HEK293T (cell line): ENCODE measurements around the gene PSEN1.

Source experiments
- ARNT ChIP-seq: fragments of 450-650 bp; IDR thresholded peaks from 2 replicates; pipeline ENCODE4 v1.6.1; 2017; ENCODE audit warnings: mild to moderate bottlenecking
- BHLHE40 ChIP-seq: fragments of 450-650 bp; IDR thresholded peaks from 2 replicates; pipeline ENCODE4 v1.6.1; 2016; ENCODE audit warnings: mild to moderate bottlenecking, moderate library complexity, borderline replicate concordance
- ELF4 ChIP-seq: fragments of 450-650 bp; IDR thresholded peaks from 2 replicates; pipeline ENCODE4 v1.6.1; 2017; ENCODE audit warnings: antibody characterized with exemption
- FOXA1 ChIP-seq: fragments of 450-650 bp; IDR thresholded peaks from 2 replicates; pipeline ENCODE4 v1.6.1; 2016; ENCODE audit warnings: mild to moderate bottlenecking
- FOXK2 ChIP-seq: fragments of 450-650 bp; IDR thresholded peaks from 2 replicates; pipeline ENCODE4 v1.6.1; 2016; ENCODE audit warnings: mild to moderate bottlenecking
- FOXM1 ChIP-seq: fragments of 450-650 bp; IDR thresholded peaks from 2 replicates; pipeline ENCODE4 v1.6.1; 2017; ENCODE audit warnings: mild to moderate bottlenecking, borderline replicate concordance
- HDGF ChIP-seq: fragments of 450-650 bp; IDR thresholded peaks from 2 replicates; pipeline ENCODE4 v1.6.1; 2017; ENCODE audit warnings: antibody characterized with exemption, borderline replicate concordance
- L3MBTL2 ChIP-seq: fragments of 450-650 bp; conservative IDR thresholded peaks from 2 replicates; pipeline ENCODE4 v1.6.1; 2016; ENCODE audit warnings: mild to moderate bottlenecking
- NFRKB ChIP-seq: fragments of 450-650 bp; IDR thresholded peaks from 2 replicates; pipeline ENCODE4 v1.6.1; 2016; ENCODE audit warnings: mild to moderate bottlenecking, moderate library complexity
- SP1 ChIP-seq: fragments of 450-650 bp; IDR thresholded peaks from 2 replicates; pipeline ENCODE4 v1.6.1; 2017
- SUZ12 ChIP-seq: fragments of 450-650 bp; IDR thresholded peaks from 2 replicates; pipeline ENCODE4 v1.6.1; 2016; ENCODE audit warnings: mild to moderate bottlenecking
- TARDBP ChIP-seq: fragments of 450-650 bp; IDR thresholded peaks from 2 replicates; pipeline ENCODE4 v1.6.1; 2016
- ZNF384 ChIP-seq: fragments of 450-650 bp; IDR thresholded peaks from 2 replicates; pipeline ENCODE4 v1.6.1; 2016
- TF ChIP-seq, protein P1 (sequence below): fragments of 450-650 bp; IDR thresholded peaks from 2 replicates; pipeline ENCODE4 v1.6.1; 2016

DNA sequence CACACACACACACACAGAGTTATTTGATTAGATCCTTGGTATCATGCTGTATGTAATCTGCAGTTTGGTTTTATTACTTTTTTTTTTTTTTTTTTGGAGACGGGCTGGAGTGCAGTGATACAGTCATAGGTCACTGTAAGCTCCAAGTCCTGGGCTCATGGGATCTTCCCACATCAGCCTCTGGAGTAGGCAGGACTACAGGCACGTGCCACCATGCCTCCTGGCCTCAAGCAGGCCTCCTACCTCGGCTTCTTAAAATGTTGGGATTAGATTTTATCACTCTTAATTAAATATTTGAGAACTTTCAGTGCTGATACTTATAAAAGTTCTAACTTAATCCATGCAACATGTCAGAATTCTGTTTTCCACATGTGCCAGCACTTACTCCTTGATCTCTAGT, 31.3 kb upstream of the PSEN1 start:
- TF ChIP-seq HDGF (no peak), FOXM1 (no peak), SP1 (no peak), BHLHE40 (no peak), TARDBP (no peak), ELF4 (no peak), ZNF384 (no peak), FOXA1 (no peak), L3MBTL2 (no peak), SUZ12 (no peak), NFRKB (no peak), FOXK2 (no peak), ARNT (no peak)
- TF ChIP-seq, protein P1, sequence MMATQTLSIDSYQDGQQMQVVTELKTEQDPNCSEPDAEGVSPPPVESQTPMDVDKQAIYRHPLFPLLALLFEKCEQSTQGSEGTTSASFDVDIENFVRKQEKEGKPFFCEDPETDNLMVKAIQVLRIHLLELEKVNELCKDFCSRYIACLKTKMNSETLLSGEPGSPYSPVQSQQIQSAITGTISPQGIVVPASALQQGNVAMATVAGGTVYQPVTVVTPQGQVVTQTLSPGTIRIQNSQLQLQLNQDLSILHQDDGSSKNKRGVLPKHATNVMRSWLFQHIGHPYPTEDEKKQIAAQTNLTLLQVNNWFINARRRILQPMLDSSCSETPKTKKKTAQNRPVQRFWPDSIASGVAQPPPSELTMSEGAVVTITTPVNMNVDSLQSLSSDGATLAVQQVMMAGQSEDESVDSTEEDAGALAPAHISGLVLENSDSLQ, result no peak
